Smooth muscle cell of bladder (primary cell): Measurements from ENCODE around the gene HEPHL1. TPM values are rescaled to one million over a fixed set of nuclear protein-coding genes. Genes with fewer than 3 reads are reported as not detected.

ENCODE experiments used
- total RNA-seq: library from RNA; depleted of rRNA; stranded (reverse); fragments of >200 nt; gene quantifications from 2 replicates; pipeline ENCODE4 v1.2.3, GENCODE V29; 2014

HEPHL1 gene, protein sequence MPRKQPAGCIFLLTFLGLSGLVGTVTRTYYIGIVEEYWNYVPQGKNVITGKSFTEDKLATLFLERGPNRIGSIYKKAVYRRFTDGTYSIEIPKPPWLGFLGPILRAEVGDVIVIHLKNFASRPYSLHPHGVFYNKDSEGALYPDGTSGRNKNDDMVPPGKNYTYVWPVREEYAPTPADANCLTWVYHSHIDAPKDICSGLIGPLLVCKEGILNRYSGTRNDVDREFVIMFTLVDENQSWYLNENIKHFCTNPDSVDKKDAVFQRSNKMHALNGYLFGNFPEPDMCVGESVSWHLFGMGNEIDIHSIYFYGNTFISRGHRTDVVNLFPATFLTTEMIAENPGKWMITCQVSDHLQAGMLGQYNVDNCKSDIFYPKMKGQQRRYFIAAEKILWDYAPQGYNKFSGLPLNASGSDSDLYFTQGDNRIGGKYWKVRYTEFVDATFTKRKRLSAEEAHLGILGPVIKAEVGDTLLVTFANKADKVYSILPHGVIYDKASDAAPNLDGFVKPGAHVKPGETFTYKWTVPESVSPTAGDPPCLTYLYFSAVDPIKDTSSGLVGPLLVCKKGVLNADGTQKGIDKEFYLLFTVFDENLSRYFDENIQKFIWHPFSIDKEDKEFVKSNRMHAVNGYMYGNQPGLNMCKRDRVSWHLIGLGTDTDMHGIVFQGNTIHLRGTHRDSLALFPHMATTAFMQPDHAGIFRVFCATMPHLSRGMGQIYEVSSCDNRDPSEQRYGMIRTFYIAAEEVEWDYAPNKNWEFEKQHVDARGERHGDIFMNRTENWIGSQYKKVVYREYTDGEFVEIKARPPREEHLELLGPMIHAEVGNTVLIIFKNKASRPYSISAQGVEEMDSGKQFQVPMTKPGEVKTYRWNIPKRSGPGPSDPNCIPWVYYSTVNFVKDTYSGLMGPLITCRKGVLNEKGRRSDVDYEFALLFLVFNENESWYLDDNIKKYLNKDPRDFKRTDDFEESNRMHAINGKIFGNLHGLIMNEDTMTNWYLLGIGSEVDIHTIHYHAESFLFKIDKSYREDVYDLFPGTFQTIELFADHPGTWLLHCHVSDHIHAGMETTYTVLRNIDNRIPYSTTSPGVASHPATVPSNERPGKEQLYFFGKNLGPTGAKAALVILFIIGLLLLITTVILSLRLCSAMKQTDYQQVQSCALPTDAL
- total RNA-seq = 0.14 TPM in 1 of 2 replicates, not detected in the other

GRCh38 chr11:94020777-94021481 lies at the start of gene HEPHL1:
Gene HEPHL1 (plus strand): TSS chr11:94021354. CDS start chr11:94021369, 15 bp downstream.

DNA sequence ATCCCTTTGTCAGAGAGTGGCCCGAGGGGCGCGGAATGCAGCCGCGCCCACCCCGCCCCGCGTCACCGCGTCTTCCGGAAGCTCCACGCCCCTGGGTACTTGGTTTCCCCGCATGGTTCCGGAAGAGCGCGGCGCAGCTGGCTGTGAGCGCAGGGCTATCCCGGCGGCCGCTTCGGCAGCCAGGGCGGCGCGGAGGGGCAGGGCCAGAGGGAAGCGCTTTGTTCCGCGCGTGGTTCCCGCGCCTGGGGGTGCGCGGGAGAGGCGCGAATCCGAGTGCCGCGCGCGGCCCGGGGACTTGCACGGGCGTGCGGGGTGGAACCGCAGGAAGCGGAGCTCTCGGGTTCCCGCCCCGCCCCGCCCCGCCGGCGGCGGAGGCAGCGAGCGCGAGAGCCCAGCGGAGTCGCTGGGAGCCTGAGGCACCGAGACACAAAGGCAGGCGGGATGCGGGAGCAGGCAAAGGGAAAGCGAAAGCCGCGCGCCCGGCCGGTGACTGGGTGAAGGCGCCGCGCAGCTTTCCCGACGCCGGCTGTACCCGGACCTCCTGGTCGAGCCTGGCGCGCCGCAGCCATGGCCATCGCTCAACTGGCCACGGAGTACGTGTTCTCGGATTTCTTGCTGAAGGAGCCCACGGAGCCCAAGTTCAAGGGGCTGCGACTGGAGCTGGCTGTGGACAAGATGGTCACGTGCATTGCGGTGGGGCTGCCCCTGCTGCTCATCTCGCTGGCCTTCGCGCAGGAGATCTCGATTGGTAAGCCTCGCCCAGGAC lies 107.8 kb downstream of the HEPHL1 start, which contains the start of gene PANX1:
TSS of gene PANX1 (plus strand) at position 96 of the 766 bp plus-strand sequence. CDS start at position 568, 472 bp downstream.

Other genes starting within 250 kb of the HEPHL1 start
- 16.8 and 23.3 TPM in 2 replicates for gene MED17, start 237.1 kb upstream of the HEPHL1 start, total RNA-seq
- gene VSTM5, start 170.7 kb upstream of the HEPHL1 start, total RNA-seq = 0.18 and 0.43 TPM in 2 replicates
- 39.7 and 55.8 TPM in 2 replicates for gene PANX1, start 107.5 kb downstream of the HEPHL1 start, total RNA-seq